NCI-H345 treated with DMSO at 0.1 percent for 48 hours (cell line): ENCODE results near the gene LRRC42.

ENCODE experiments used
- DNase-seq: peaks from one replicate; lab custom pipeline; 2025; ENCODE audit not compliant: unreplicated experiment; lab: John Stamatoyannopoulos, UW

Gene LRRC42

DNA sequence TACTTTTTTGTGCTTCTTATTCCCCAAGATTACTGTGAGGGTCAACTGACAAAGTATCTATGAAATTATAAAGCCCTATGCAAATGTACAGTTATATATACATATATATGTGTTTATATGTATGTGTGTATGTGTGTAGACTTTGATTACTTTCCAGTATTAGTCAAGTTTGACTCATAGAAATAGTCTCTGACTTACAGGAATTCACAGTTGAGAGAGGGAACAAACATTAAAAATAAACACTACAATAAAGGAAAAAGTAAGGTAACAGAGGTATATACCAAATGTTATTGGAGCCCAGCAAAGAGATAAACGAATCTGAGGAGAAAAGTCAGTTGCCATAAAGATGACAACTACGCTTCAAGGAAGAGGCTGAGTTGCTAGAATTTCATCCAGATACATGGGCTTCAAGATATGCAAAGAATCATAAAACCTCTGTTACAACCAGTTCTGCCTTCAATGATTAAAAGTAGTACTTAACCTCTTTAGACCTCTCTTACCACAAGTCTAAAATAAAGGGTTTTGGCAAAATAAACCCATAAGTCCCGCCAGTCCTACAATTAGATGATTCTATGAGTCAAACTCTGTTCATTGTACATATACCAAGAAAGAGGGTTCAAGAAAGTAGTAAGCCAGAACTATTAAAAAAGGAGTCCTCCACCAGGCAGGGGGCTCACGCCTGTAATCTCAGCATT lies 7.9 kb upstream of the LRRC42 start:
- no peak for DNase-seq

DNA sequence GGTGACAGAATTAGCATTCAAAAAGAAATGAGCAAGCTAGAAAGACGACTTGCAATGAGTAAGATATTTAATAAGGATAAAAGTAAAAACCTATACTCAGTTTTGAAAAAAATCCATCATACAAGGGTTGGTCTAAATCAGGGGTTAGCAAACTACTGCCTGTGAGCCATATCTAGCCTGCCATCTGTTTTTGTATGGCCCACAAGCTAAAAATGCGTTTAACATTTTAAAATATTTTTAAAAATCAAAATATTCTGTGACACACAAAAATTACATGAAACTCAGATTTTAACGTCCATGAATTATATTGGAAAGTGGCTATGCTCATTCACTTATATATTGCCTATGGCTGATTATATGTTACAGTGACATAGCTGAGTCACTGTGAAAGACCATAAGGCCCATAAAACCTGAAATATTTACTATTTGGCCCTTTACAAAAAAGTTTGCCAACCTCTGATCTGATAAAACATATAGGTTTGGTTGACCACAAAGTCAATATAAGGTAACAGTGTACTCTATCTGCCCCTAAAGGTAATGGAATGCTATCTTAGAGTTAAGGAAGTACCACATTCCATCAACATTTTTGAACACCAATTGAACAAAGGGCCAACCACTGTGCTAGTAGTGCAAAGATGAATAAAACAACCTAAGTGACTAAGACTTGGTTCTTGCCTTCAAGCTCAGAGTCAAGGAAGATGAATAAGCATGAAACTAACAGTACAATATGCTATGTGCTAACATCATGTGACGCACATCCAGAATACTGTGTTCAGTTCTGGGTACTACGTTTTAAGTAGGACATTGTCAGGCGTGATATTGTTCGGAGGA lies 3.8 kb upstream of the LRRC42 start:
- DNase-seq: no peak

DNA sequence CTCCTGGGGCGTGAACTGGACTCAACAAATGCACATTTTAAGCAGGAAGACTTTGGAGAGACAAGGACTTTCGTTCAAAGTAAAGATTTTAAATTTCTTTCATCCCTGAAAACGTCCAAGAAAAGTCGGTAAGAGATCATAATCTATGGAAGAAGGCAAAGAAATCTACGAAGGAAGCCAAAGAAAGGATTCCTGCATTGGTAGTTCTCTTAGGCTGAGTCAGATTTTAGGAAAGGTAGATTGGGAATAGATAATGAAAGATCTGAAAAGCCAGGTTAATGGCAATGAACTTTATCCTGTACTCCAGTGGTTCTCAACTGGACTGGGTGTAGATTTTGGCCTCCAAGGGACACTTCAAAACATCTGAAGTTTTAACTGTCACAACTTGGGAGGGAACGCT lies 3.1 kb upstream of the LRRC42 start:
- no peak for DNase-seq

DNA sequence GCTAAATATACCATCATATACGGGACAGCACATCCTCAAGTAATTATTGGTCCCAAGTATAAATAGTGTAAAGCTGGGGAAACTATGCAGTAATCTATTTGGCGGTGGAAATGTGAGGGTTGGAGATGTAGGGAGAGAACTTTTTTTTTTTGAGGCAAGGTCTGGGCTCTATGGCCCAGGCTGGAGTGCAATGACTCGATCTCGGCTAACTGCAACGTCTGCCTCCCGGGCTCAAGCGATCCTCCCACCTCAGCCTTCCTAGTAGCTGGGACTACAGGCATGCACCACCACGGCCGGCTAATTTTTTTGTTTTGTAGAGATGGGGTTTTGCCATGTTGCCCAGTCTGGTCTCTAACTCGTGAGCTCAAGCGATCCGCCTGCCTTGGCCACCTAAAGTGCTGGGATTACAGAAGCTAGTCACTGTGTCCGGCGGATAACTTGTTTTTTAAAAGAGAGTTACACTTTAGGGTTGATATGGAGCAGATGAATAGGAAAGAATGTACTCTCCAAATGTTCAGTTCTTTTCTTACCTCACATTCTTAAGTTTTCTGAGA lies 2.6 kb upstream of the LRRC42 start:
- no peak for DNase-seq

DNA sequence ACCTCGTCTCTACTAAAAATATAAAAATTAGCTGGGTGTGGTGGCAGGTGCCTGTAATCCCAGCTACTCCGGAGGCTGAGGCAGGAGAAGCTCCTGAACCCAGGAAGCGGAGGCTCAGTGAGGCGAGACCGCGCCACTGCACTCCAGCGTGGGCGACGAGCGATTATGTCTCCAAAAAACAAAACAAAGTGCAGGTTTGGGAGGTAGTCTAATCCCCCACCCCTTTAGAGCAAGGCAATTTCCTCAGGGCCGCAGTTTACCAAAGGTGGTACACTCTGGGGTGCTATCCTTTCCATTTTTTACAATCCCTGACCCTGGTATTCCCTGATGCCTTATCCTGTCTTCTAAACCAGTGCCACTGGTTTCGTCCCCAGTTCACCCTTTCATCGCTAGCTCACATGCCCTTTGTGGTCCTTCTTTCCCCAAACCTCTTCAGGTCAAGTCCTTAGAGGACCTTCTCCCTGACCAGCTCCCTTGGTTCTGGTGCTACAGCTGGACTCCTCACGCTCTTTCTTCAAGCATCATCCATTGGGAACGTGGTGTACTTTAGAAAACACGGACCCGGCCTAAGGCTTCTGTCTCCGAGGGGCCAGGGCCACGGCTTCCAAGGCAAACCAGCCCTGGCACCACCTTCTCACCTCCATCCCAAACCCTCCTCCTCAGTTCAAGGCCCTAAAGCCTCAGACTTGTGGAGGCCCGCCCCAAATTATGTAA lies 1.5 kb upstream of the LRRC42 start:
- DNase-seq: no peak

DNA sequence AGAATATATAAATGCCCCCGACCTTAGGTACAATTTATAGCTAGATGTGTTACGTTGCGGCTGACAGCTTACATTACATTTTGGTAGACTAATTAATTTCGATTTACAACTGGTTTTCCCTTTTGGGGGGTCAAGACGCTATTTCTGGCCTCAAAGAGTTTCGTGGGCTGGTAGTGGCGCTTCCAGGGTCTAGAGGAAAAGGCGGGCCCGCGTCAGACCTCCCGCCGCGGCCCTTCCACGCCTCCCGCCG lies 1.0 kb upstream of the LRRC42 start:
- DNase-seq: no peak

DNA sequence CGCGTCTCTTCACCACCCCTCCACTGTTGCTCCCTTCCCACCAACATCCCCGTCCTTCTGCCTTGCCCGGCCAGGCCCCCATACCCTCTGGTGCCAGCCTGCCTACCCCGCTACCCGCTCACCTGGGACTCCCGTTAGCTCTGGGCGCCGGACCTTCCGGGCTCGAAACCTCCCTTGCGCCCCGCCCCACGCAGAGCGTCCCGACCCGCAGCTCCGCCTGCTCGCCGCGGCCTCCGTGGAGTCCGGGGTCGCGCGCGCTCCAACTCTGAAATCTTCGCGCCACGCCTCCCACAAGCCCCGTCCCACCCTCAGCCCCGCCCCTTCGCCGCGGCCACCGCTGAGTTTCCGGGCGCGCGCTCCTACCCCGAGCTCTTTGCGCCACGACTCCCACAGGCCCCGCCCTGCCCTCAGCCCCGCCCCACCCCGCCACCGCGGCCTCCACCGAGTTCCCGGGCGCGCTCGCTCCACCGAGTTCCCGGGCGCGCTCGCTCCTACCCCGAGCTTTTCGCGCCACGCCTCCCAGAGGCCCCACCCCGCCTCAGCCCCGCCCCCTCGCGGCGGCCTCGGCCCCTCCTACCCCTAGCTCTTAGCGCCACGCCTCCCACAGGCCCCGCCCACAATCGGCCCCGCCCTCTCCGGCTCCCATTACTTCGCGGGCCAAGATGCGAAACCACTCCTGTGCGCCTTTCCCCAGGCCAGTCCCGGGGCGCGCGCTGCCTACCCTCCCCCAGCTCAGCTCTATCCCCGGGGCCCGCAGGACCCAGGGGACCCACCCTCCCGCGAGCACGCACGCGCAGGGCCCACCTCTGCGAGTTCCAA lies 508 bp upstream of the LRRC42 start, which contains the start of gene IFT25:
TSS of gene IFT25 (minus strand) at position 267 of the 819 bp plus-strand sequence. CDS start 5,617 bp downstream, outside the sequence.
- peak; percentile 93 for DNase-seq

DNA sequence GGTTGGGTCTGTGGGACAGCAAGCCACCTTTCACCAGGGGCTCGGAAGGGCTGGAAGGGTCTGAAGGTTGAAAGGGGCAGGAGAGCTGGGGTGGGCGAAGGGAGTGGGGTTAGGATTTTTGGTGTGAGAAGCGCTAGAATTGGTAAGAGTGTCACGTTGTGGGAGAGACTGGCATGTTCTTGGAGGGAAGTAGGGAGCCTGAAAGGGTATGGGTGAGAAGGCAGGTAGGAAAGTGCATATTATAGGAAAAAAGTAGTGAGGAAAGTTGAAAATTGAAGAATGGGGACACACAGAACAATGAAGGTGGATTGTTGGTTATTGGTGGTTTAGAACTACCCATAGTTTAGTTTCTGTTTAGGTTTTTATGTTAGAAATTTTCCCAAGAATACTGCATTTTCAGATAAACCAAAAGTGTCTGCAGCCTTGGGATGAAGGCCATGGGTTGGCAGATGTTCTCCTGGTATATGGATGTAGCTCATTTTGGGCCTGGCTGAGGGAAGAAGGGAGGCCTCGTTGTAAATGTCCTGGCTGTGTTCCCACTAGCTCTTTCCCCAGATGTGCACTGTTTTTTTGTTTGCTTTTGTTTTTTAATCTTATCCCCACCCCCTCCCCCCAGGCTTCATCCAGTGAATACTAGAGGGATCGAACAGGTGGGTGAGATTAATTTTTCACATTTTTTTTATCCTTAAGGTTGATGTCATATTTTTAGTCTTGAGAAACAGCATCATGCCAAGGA lies 1.2 kb downstream of the LRRC42 start:
- no peak for DNase-seq

DNA sequence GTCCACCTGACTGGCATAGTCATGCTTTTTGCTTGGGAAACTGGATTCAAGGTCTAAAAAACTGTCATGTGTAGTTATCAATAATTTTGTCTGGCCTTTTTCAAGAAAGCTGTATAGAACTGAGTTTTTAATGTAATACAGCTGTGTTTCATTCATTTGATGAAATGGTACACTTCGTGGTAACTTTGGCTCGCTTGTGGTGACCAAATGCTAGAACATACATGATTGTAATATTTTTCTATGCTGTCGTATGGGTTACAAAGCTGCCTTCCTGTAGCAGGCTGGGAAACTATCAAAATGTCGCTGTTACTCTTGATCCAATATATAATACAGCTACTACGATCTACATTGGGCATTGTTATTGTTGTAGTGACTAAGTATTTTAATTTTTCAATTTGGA lies 2.1 kb downstream of the LRRC42 start:
- no peak for DNase-seq

DNA sequence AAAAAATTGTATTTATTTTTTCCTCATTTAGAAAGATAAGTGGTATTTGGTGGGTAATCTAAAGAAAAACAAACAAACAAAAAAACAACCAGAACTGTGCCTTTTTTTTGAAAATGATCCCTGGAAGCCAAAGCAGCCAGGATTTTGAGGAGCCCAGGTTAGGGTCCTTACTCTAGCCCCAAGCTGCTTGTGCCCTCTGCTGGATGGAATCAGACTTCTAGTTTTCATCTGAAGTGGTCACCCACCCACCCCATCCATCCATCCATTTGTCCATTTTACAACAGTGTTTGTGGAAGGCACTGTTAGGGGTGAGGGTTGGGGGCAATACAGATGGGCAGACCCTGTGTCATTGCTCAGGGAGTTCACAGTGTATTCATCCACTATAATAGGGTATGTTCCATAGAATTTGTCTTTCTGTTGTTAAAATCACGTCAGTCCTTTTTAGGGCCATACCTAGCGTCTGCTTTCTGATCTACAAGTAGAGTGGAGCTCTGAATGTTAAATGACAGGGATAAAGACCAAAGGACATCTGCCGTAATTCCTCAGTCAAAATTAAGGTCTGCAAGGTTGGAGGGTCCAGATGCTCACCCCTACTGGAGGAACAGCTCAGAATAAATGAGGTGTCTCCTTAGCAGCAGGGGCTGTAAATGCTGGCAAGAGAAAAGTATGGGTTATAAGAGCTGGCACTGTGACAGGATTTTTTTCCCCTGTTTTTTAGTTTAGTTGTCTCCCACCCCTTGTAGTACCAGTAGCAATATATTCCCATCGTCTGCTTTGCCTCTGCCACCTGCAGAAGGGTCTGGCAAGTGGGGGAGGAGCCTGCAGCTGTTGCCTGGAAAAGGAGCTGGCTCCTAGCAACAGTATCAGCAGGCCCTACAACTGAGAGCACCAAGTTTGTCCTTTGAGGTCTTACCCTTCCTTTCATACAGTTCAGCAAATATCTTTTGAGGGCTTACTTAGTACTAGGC lies 3.2 kb downstream of the LRRC42 start:
- peak; percentile 67 for DNase-seq

DNA sequence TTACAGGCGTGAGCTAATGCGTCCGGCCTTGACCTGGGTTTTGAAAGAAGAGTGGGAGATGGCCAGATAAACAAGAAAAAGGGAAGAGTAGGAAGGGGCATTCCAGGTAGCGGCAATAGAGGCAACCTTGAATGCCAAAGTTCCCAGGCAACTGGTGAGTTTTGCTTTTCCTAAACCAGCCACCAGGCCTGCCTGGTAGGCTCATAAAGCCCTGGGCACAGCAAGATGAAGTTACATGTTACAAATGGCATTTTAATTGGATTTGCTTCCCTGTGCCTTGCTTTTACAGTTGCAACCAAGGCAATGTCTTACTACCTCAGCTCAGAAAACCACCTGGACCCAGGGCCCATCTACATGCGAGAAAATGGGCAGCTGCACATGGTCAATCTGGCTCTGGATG lies 5.5 kb downstream of the LRRC42 start:
- DNase-seq: no peak

DNA sequence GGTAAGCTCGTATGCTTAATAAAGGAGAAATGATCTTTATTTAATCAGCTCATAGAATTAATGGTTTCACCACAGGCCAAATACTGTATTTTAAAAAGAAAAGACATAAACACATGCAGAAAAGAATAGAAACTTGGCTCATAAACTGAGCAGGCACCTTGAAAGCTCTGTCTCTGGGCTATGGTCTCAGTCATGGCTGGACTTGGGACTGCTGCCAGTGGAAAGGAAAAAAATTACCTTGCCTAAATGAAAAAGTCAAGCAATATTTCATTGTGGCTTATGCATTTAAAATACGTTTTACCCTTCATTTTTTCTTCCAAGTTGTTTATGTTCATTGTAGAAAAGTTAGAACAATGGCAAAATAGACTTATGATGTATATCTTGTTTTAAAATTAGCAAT lies 8.0 kb downstream of the LRRC42 start:
- no peak for DNase-seq

DNA sequence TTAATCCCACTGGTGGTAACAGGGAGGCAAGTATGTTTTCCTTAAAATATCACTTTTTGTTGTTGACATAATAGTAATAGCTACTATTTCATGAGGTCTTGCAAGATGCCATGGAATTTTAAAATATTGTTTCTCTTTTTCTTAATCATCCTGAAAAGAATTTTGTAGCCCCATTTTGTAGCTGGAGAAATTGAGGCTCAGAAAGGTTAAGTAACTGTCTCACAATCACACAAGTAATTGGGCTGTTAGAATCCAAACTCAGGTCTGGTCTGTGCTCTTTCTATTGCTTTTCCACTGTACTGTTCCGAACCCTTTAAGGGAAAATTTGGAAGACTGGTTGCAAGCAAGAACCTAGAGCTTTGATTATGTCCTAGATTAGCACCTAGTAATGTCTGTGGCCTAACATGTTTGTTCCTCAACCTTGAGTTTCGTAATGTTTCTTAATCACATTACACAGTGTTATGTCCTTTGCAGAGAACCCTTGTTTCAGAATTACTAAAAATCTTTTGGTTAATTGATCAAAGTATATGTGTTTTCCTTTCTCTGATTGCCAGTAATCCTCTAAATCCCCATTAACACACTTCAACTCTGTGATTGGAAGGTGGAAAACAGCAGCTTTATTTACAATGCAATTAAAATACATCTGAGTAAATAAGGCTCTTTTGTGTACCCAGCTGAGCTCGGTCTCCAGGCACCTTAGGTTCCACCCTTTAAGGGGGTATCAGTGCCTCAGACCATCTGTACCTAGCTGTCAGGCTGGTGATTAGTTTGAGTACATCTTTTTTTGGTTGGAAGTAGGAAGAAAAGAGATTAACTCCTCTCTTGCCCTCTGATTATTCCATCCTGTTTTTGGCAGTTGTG lies 10.4 kb downstream of the LRRC42 start:
- peak; percentile 78 for DNase-seq

DNA sequence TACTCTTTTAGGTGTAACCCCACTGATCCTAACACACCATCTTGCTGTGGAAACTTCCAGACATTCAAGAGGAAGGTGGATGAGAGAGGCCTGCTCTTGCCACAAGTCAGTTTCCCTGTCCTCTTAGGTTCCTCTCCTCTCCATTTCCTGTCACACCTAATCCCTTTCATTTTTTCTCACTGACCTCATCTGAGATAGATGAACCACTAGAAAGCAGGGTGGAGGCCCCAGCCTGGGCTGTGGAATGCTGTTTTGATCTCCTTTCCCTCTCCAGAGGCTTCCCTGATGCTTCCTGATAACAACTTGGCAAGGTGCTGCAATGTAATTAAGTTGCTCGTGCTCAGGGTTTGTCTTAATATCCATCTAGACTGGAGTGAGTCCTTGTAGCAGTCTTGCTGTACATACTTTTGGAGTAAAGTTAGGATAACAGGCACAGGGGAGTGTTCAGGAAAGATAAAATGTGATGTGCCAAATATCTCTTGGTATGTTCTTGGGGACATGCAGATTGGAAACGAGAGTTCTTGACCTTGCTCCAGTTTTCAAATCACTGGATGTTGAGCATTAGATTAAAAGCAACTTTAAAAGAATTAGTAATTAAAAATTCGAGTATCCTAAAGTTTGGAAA lies 11.2 kb downstream of the LRRC42 start:
- no peak for DNase-seq

DNA sequence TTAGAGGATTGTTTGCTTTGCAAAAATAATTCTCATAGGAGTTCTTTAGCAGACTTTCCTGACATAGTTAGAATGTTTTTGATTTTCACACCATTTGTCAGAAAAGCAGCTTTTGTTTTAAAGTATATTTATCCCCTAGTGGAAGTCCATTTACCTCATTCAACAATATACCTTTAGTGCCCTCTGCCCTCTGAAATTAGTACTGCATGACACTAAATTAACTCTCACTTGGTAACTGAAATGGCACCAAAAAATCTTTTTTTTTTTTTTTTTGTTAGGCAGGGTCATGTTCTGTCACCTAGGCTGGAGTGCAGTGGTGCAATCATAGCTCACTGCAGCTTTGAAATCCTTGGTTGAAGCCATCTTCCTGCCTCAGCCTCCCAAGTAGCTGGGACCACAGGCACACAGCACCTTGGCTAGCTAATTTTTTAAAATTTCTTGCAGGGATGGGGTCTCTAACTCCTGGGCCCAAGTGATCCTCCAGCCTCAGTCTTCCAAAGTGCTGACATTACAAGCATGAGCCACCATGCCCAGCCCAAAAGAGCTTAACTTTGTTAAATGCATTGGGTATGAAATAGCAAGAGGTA lies 13.6 kb downstream of the LRRC42 start:
- DNase-seq: no peak

DNA sequence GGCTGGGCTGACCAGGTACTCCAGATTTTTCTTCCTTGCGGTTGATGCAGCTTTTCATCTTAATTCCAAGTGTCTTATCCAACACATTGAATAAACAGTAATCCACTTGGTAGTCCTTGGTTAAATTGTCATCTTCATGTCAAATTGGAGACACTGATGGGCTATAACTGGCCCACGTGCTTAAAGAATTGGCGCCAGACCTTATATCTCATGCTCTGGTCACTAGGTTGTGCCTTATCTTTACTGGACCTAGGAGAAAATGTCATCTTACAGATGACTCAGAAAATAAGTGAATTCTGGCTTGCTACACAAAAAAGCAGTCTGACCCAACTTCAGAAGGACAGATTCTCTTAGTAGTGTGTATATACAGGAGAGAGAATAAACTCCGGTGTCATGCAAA lies 16.2 kb downstream of the LRRC42 start:
- DNase-seq: no peak

DNA sequence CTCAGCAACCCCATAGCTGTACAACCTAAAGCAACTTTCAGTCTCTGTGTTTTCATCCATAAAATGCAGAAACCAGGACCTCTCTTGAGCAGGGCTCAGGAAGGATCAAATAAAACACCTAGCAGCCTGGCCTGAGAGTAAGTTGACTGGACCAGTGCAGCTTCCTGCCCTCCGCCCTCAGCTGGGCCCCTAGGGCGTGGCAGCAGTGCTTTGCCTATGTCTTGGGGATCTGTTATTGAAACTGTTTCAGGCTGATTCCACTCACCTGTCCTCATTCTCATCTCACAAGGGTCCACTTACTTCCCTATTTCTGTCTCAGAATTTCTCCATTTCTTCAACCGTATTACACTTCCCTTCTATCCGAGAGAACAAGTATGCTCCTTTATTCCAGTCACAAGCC lies 17.3 kb downstream of the LRRC42 start:
- DNase-seq: no peak
